HG03457 (cell line): ENCODE results near the gene CFAP100.

ENCODE experiments used
- ATAC-seq: cut with Tn5 transposase; IDR thresholded peaks from one replicate; pipeline ENCODE4 v1.9.1; 2021; ENCODE audit warnings: moderate number of reproducible peaks; ENCODE audit not compliant: unreplicated experiment

Gene CFAP100

DNA sequence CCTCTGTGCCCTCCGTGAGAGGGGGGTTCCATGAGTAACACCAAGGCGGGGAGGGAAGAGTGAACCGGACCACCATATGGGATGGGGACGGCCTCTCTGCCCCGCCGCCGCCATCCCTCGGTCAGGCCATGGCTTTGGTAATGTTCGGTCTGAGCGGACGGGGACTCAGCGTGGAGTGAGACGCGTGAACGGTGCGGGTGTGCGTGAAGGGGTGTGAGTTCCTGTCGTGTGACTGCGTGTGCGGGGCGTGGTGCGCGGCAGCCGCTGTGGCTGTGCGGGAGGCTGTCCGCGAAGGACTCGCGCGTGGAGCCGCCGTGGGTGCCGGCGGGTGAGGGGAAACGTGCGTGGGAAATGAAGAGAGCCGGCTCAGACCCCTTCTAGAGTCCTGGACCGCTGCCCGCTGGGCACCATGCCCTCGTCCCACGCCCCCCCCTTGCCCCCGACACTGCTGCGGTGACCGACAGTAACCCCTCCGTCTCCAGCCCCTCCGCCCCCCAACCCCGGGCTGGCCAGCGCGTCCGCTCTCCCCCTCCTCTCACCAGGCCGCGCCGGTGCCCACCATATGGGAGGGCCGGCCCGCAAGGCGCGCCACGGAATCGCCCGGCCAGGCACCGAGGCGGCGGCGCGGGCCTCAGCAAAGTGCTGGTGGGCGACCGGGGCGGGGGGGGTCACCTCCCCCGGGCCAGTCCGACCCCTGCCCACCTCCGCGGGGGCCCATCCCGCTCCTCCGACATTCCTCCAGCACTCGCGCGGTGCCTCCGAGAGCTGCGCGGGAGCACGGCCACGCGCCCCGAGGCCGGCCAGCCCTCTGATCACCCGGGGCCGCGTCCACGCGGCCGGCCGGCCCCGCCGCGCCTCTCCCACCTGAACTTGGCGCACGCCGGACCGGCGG, 38.1 kb upstream of the CFAP100 start:
- no peak for ATAC-seq

DNA sequence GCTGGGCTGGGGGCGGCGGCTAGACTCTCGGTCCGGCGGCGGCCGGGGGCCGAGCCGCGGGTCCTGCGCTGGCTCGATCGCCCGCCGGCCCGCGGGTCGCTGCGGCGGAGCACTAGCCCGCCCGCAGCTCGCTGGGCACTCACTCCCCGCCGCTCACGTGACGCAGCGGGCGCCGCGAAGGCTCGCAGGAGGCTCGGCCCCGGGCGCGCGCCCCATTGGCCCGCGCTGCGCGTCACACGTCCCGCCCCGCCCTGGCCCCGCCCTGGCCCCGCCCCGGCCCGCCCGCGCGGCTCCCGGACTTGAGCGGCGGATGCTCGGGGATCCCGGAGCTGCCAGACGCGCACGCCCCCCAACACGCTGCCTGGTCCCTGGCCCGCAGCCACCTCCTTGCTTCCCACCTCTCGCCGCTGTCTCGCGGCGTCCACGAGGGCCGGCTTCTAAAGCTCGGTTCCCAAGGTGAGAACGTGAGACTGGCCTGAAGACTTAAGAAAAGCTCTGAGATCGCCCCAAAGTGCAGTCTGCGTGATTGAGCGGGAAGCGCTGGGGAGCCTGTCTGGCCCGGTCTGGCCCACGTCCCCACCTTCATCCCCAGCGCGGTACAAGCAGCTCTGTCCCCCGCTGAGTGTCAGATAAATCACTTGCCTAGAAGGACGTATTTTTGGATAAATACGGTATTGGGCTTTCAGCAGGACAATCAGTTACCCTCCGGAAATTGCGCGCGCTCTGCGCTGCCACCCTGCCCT, 37.2 kb upstream of the CFAP100 start, which contains the start of gene KLF15:
KLF15 (minus strand) TSS at position 114 of the 743 bp plus-strand sequence. CDS start 4,486 bp downstream, outside the sequence.
- ATAC-seq: peak; percentile 60

DNA sequence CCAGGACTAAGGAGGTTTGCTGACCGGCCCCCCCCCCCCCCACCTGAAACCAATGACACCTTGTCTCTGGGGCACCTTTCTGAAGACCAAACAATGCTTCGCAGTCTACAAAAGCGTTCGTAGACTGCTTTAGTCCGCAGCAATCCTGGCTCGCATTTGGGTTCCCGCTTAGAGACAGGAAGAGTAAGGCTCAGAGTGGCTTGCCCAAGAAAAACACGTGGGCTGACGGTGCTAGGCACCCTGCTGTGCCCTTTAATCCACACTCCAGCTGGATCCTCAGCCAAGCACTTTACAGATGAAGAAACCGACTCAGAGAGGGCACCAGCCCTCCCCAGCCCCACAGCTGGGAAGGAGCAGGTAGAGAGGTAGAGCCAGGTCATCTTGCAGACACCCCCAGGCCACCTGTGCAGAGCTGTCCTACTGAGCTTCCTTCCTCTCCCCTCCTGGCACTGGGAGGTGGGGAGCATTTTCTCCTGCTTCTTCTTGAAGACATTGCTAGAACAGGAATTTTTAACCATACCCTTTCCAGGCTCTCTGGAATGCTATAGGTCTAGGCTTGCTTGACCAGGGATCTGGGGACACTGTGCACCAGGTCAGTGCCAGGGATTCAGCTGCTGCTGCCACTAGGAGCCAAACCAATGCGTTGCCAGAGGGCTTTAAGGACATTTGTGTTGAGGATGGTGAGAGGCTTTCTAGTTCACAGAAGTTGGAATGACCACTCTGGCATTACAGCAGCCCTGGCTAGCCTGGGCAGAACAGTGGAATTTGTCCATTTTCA, 36.5 kb upstream of the CFAP100 start:
- no peak for ATAC-seq

DNA sequence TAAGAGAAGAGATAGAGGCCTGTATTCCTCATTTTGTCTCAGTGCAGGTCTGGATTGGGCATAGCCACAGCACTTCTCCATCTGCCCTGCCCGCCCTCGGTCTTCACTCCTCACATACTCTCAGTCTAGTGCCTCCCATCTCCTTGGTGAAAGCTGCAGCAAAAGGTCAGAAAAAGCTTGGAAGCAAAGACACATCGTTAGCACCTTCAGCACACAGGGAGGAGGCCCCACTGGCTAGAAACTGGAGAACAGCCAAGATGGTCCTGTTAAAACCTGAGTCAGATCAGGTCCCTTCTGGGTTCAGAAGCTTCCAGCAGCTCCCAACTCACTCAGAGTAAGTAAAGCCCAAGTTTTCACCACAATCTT, 35.9 kb upstream of the CFAP100 start:
- ATAC-seq: no peak

DNA sequence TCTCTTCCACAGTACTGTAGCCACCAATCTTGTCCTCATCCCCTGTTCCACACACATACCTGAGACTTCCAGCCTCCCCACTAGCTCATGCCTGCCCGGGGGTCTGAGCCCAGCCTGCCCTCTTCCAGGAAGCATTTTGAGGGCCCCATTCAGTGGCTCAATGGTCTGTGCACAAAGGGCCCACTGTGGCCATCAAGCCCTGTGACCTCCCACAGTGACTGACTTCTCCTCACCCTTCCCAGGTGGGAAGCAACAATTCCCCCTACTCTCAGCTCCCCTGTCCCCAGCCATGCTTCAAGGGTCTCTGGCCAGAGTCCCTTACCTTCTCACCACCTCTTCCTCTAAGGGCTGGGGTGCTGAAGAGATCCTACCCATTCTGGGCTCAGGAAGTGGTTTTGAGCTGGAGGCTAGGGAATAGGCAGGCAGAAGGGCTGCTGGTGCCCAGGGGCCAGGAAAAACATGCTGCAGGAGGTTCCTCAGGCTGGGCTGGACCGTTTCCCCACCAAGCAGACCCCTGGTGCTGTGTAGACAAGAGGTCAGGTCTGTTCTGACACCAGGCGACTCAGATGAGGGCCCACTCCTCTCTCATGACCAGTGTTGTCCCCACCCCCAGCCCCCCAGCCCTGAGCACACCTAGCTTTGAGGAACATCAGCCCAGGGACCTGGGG, 34.5 kb upstream of the CFAP100 start:
- no peak for ATAC-seq

DNA sequence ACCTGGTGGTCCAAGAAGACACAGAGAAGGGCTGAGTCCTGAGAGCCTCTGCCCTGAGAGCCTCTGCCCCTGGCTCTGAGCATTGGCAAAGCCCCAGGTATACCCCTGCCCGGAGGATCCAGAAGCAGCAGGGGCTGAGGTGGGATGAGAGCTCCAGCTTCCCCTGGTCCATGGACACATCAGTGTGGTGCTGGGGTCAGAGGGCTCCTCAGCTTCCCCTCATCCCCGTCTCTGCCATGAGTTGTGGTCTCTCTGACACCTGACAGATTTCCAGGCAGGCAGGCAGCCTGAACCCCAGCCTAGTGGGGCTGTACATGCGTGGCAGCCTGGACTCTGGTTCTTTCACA, 34.0 kb upstream of the CFAP100 start:
- no peak for ATAC-seq

DNA sequence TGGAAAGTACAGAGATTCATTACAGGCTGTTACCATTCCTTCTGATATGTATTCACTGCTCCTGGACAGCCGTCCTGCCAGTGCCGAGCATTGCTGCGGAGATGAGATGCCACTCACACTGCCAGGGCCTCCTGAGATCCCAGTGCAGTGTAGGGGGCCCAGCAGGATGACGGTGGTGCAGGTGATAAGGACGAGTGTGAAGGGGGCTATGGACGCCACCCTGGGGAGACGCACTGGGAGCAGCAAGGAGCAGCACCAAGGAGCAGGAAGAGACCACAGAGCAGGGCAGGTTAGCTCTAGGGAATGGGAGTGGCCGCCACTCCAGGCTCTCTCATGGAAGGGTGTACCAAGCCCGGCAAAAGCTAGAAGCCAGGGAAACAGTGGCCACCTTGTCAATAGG, 33.5 kb upstream of the CFAP100 start:
- ATAC-seq: no peak

DNA sequence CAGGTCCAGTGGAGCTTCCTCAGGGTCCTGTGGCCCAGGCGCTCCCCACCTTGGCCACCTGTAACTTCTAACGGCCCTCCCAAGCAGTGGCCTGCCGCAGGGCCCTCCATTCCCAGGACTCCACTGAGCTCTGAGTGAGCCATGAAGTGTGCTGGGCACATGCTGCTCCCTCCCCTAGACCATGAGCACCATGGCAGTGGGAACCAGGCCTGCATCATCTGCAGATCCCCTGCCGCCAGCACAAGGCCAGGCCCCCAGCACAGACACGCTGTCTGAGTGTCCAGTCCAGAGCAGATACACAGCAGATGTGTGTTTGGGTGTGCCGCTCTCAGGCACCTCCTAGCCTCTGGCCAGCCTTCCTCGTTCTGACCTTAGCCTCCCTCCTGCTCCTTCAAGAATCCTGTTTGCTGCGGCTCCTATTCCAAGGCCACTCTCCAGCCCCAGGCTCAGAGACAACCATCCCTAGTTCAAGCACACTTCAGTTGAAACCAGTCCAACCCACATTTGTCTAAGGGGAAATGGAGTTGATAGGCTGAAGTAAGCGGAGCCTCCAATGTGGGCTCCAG, 30.5 kb upstream of the CFAP100 start:
- no peak for ATAC-seq

DNA sequence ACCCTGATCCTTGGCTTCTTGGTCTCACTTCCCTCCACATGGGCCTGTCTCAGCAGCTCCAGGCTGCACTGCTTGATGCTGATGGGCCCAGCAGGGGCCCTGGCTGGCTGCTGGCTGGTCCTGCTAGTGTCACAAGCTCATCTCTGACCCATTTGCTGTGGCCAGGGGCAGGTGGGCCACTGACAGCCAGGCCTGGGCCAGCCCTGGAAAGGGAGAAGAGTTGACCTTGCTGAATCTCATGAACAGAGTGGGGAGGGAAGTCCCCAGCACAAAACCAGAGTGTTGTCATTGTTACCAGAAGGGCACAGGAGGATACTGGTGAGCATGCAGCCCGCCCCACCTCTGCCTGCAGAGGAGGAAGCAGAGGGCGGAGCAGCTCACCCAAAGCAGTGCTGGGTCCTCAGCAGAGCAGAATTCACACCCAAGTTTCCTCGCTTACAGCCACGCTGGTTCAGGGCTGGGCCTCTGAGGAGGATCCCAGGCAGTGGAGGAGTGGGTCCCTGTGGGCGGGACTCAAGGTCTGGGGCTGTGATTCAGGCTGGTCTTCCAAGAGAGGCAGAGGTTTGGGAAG, 29.9 kb upstream of the CFAP100 start:
- no peak for ATAC-seq

DNA sequence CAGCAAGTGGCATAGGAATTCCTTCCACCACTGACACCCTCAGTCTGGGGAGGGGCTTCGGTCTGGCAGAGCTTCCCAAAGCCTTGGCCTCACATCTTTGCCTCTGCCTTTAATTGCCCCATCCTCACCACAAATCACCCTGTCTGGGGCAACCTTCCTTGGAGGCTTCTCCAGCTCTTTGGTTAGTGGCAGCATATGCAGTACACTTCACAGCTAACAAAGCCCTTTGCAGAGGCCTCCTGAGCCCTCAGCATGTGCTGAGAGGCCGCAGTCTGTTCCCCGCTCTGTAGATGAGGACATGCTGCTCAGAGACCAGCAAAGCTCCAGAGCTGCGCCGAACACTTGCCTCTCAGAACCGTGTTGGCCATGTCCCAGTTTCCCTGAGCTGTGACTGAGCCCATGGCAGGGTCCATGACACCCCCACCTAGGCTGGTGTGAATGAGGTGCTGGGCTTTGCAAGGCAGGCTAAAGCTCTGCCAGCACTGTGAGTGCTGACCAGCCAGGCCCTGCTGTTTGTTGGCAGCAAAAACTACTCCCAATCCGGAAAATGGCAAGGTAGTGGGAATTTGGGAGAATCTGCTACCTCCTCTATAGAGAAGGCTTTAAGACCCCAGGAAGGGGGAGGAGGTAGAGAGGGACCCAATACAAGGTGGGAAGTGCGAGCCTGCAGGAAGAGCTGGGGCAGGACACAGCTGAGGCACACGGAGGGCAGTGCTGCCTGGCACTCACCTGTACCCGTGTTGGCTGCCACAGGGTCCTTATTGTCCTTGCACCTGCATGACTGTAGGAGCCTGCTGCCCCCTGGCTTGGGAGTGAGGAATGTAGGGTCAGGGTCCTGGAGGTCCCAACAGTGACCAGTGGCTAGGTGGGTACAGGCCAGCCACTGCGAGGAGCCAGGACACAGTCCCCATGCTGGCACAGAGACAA, 29.1 kb upstream of the CFAP100 start:
- ATAC-seq: no peak

DNA sequence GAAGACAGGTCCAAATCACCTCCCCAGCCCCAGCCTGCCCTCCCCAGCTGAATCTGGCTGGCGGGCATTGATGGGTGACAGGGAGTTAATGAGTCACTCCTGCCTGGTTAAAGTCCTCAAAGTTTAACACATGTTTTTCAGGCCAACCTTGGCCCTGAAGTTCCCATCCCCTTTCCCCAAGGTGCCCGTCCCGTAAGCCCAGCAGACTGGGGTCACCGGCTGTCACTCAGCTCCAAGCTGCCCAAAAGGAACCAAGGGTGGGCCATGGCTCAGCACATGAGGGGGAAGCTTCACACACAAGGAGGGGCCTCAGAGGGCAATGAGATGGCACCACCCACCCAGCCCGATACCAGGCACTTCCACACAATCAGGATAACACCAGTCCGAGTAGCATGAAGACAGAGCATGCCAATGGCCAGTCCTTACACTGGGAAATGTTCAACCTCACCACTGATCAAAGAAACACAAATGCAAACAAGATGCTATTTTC, 27.3 kb upstream of the CFAP100 start:
- no peak for ATAC-seq

DNA sequence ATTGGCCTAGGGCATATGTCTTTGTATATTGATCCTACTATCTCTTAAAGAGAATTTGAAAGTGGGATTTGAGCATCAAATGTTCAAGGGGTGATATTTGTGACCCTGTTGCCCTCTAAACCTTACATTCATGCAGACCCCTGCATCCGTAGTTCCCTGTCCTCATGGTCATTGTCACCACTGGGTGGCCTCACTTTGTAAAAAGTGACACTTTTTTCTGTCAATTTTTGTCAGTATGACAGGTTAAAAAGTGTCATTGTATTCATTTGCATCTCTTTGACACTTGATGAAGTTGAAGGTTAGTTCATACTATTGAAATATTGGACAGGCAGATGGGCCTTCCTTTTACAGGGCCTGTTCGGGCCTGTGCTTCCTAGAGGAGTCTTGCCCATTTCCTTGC, 25.2 kb upstream of the CFAP100 start:
- ATAC-seq: no peak

DNA sequence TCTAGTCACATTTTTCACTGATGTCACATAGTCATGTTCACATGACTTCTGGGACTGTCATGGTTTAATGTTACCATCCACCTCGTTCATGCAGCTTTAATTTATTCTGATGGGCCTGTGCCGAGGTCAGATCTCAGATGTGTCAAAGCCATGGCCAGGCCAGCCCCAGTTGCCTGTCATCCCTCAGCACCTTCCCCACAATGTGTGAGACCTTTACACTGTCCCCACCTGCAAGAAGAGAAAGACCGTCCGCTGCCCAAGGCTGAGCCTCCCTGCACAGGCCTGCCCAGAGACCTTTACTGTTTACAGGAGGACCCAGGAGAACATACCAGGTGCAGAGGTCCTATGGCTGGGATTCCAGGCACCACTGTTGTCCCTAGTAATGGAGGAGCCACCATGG, 24.7 kb upstream of the CFAP100 start:
- no peak for ATAC-seq

DNA sequence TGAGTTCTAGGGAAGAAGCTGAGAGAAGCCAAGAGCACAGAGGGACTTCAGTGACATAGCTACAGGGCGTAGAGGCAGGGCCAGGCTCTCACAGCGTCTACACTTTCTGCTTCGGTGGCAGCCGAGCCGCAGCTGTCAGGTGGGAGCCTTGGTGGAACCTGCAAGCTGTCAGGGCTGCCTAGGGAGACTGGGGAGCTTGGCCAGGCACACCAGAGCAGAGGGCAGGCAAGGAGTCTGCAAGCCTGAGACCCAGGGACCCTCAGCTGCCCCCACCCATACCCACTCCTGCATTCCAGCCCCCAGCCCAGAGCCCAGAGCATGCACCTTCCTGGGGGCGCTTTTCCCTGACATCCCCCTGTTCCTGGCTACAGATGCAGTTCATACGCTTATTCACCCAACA, 24.1 kb upstream of the CFAP100 start:
- ATAC-seq: no peak

DNA sequence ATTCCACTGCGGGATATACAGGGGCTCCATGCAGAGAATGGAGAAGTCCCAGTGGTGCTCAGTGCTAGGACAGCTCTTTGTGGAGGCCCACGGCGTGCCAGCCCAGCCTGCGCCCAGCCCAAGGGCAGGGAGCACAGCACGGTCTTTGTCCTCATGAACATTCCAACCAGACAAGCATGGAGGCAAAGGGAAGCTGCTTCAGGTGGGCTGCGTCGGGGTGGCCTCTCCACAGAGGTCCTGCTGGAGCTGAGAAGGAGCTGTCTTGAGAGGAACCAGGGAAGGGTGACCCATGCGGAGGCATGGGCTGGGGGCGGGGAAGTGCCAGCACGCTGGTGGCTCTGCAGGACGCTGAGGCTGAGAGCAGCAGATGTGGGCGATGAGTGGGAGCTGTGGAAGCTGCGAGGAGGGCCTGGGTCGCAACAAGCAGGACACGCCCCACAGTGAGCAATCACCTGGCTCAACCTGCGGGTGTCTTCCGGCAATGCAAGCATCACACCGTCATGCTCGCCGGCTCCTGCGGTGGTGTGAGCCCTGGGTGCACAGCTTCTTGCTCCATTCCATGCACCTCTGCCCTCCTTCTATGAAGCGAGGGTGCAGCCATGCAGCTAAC, 23.5 kb upstream of the CFAP100 start:
- ATAC-seq: no peak

DNA sequence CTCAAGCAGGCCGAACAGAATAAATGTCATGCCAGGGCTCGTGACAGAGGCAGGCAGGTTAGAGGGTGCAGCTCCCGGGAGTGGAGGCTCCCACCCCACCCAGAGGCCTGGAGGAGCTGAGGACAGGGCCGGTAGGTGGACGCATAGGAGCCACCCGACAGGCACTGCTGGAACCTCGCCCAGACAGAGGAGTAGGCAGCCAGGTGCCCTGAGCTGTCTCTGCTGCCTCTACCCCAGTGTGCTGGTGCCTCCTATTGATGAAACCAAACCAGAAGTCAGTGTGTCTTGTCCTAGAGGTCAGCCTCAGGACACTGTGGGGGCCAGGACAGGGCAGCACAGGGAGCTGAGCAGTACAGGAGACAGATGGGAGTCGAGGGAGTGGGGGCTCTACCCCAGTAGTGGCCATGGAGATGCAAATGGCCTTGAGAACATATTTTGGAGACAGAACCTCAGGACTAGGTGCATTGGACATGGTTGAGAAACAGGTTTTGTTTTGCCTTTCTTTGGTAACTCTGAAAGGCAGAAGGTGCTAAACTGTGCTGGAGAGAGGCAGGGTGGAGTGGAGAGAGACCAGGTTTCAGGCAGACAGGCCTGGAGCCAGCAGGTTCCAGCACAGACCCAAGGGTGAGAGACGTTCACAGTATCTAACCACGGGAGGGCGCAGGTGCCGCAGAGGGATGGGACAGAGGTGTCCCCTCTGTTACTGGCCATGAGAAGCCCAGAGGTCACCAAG, 22.1 kb upstream of the CFAP100 start:
- ATAC-seq: no peak

DNA sequence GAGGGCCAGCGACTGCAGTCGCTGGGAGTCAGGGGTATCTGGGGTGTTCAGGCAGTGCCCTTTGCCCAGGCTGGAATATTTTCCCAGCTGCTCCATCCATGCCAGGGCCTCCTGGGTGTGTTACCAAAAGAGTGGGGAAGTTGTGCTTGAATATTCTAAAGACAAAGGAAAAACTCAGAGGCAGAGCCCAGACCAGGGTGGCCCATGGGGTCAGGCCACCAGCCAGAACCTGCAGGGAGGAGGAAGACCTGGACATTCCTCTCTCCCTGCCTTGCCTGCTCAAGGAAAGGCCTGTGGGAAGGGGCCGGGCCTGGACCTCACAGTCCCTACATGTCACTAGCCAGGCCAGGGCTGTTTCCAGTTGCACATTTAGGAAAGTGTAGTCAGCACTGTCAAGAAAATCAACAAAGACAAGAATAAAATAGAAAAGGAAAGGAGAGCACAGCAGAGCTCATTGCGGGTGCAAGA, 21.5 kb upstream of the CFAP100 start:
- no peak for ATAC-seq
